Cardiac muscle cell (in vitro differentiated cells and primary cell): ENCODE data around the gene SH3RF3. TPM values are rescaled to one million over a fixed set of nuclear protein-coding genes. Genes with fewer than 3 reads are reported as not detected.

ENCODE experiments used
- DNase-seq, 2 donors: peaks; one replicate each; pipeline versions ENCODE4 v3.0.0 to v3.0.0-alpha.2; 2010 to 2017; ENCODE audit warnings: low read depth in 1 of 2, low spot score in 1 of 2
- H3K27ac ChIP-seq: fragments of 200-600 bp; sonication (generic); 2 replicates; pipeline ENCODE4 v1.5.1; 2016
- H3K27me3 ChIP-seq: fragments of 200-600 bp; sonication (generic); 2 replicates; pipeline ENCODE4 v1.6.0; 2016; ENCODE audit warnings: control low read depth
- H3K36me3 ChIP-seq: fragments of 200-600 bp; sonication (generic); 2 replicates; pipeline ENCODE4 v1.5.1; 2016; ENCODE audit warnings: control low read depth
- H3K4me1 ChIP-seq: fragments of 200-600 bp; sonication (generic); 2 replicates; pipeline ENCODE4 v1.8.1; 2017; ENCODE audit warnings: low read depth, mild to moderate bottlenecking, mixed run types
- H3K4me3 ChIP-seq: fragments of 200-600 bp; sonication (generic); 2 replicates; pipeline ENCODE4 v1.5.1; 2016; ENCODE audit warnings: mild to moderate bottlenecking
- H3K9me3 ChIP-seq: fragments of 200-600 bp; sonication (generic); 2 replicates; pipeline ENCODE4 v1.5.1; 2017; ENCODE audit warnings: low read depth, mild to moderate bottlenecking, control low read depth
- CTCF ChIP-seq: IDR thresholded peaks from 2 replicates; pipeline ENCODE4 v1.5.1; 2012; ENCODE audit warnings: low read depth, mild to moderate bottlenecking, low read length
- polyA plus RNA-seq: library from polyadenylated mRNA; unstranded; fragments of >200 nt; fragmentation: Nextera tagmentation; extraction: Ambion mirVana; gene quantifications from 2 replicates; pipeline ENCODE4 v1.2.1, GENCODE V29; 2016
- total RNA-seq: library from RNA; depleted of rRNA; stranded (reverse); fragments of >200 nt; gene quantifications from 2 replicates; pipeline ENCODE4 v1.2.3, GENCODE V29; 2016

Gene SH3RF3
- total and polyA plus RNA-seq, 2 experiments from 2014 or later: 1.2 to 1.7 TPM

DNA sequence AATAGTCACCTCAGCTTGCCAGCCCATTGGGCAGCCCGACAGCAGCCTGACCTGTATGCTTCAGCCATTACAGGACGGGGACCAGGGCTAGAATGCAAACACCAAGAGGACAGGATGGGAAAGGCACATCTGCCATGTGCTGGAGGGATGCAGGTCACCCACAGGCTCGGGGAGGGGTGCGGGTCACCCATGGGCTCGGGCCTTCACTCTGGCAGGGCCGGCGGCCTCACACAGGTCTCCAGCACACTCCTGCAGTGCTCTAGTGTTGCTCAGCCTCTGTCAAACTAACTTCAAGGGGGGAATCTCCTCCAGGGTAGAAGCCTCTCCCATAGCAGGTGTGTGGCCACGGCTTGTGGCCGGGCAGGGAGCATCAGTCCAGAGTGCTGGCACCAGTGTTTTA is 262.2 kb downstream of the SH3RF3 start:
- H3K9me3 ChIP-seq: no peaks in the 10 kb centered on the region
- no peak overlapping the region for H3K4me3 ChIP-seq
- DNase-seq: no peak
- H3K4me1 ChIP-seq: peaks cover 4% of the 10 kb centered on the region
- no peak overlapping the region for H3K27ac ChIP-seq
- no peaks in the 10 kb centered on the region for H3K36me3 ChIP-seq
- H3K27me3 ChIP-seq: peaks cover 16% of the 10 kb centered on the region
- TF ChIP-seq CTCF: no peak

- peaks cover 16% of the 10 kb centered on the region for H3K27me3 ChIP-seq
- H3K9me3 ChIP-seq: no peaks in the 10 kb centered on the region
- no peak overlapping the region for H3K27ac ChIP-seq
- DNase-seq: no peak
- no peaks in the 10 kb centered on the region for H3K36me3 ChIP-seq
- H3K4me3 ChIP-seq: no peak overlapping the region
- TF ChIP-seq CTCF: no peak
- peaks cover 4% of the 10 kb centered on the region for H3K4me1 ChIP-seq
Observed at GRCh38 chr2:109392140-109392539, 263.1 kb downstream of the SH3RF3 start.

DNA sequence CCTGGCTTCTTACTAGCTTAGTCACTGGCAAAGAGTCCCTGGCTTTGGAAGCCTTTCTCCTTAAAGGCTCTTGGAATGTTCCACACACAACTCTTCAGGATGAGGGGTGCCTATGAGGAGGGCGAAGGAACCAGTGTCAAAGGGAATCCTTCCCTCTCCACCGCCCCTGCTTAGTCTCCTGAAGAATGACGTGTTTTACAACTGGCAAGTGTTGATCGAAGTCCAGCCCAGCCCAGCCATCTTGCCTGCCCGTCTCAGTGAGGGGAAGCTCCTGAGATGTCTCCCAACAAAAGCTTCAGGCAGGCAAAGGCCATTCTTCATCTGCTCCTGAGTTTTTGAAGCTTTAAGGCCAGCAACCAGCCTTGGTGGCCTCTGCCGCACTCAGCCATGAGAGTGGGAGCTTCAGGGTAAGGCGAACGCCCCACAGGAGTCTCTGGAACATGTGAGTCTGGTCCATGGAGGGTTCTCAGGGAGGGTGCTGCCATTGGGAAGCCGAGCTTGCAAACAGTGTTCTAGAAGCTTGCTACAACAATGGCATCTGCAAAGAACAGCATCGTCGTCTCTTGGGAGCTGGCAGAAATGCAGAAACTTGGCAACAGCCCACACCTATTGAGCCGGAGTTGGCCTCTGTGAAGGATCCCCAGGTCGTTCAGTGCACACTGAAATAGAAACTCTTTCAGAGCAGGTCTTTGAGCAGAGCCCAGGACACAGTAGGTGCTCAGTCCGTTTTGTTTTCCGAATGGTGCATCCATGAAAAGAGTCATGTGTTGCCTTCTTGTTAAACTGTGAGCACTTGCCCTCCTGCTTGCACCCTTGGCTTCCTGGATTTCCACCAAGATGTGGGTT is 264.0 kb downstream of the SH3RF3 start:
- Histone ChIP-seq H3K36me3 (no peaks in the 10 kb centered on the region), H3K27ac (no peak overlapping the region), H3K9me3 (no peaks in the 10 kb centered on the region), H3K4me1 (peaks cover 4% of the 10 kb centered on the region), H3K27me3 (peaks cover 16% of the 10 kb centered on the region), H3K4me3 (no peak overlapping the region)
- no peak for DNase-seq
- no peak for TF ChIP-seq CTCF

GRCh38 chr2:109393662-109393972 is 264.6 kb downstream of the SH3RF3 start:
- no peak for DNase-seq
- Histone ChIP-seq H3K27ac (no peak overlapping the region), H3K36me3 (no peaks in the 10 kb centered on the region), H3K9me3 (no peaks in the 10 kb centered on the region), H3K4me3 (no peak overlapping the region), H3K27me3 (peaks cover 16% of the 10 kb centered on the region), H3K4me1 (peaks cover 4% of the 10 kb centered on the region)
- no peak for TF ChIP-seq CTCF

DNA sequence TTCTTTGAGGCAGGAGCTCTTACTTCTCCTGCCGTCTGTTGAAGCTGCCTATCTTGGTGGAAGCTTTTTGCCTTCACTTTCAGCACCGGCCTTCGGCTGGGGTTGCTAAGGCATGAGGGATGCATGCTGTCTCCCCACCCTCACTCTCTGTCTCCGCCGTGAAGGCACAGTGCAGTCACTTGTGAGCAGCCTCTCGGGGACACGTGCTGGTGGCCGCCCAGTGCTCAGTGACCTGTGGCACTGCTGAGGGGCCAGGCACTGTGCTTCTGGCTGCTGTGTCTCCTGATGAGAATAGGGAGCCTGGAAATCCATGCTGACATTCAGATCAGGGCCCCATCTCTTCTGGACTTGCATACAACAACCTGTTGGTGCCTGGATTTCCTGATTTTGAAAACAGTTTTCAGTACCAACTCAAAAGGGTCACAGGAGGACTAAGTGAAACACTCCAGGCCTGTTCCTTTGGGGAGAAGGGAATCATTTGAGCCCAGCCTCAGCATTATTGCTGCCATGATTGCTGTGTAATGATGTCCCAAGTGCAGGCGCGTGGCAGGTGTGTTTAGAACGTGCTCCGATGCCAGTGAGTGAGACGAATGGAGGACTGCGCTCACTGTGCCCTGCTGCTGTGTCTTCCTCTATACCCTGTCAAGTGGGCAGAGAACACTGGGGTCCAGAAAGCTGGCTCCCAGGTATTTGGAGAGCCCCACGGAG is 266.6 kb downstream of the SH3RF3 start:
- Histone ChIP-seq H3K4me1 (no peaks in the 10 kb centered on the region), H3K36me3 (no peaks in the 10 kb centered on the region), H3K27me3 (peaks cover 10% of the 10 kb centered on the region), H3K4me3 (no peak overlapping the region), H3K9me3 (no peaks in the 10 kb centered on the region), H3K27ac (no peak overlapping the region)
- DNase-seq: no peak
- no peak for TF ChIP-seq CTCF
